A673 (cell line): ENCODE results near the gene FOXN3.

Source experiments
- CTCF ChIP-seq: fragments of 300-800, 200-600 bp; sonication (generic); conservative IDR thresholded peaks from 2 replicates; pipeline ENCODE4 v1.5.1; 2017; ENCODE audit warnings: low read depth, mild to moderate bottlenecking, antibody characterized with exemption, low read length, moderate library complexity, mixed read lengths
- EZH2 ChIP-seq: fragments of 200-600 bp; sonication (generic); IDR thresholded peaks from 2 replicates; pipeline ENCODE4 v1.6.1; 2017; ENCODE audit warnings: borderline replicate concordance, low read depth, mild to moderate bottlenecking, mixed read lengths, antibody characterized with exemption, low read length; ENCODE audit not compliant: poor library complexity, severe bottlenecking

GRCh38 chr14:89265234-89265633 lies 151.8 kb downstream of the FOXN3 start:
- TF ChIP-seq CTCF, result no peak
- no peak for TF ChIP-seq EZH2
